Measurements from ENCODE around the gene DPY30.

DNA sequence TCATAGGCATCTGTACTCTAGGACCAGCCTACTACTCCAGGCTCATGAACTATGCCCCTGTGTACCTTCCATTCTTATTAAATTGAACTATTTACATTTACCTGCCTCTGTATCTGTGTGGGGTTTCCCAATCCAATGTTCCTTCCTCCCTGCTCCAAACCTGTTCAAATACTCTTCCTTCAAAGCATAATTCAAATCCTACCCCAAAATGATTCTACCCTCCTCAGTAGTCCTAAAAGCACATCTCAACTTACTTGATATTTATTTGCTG is 32.5 kb downstream of the DPY30 start:
- TF ChIP-seq, protein P1, sequence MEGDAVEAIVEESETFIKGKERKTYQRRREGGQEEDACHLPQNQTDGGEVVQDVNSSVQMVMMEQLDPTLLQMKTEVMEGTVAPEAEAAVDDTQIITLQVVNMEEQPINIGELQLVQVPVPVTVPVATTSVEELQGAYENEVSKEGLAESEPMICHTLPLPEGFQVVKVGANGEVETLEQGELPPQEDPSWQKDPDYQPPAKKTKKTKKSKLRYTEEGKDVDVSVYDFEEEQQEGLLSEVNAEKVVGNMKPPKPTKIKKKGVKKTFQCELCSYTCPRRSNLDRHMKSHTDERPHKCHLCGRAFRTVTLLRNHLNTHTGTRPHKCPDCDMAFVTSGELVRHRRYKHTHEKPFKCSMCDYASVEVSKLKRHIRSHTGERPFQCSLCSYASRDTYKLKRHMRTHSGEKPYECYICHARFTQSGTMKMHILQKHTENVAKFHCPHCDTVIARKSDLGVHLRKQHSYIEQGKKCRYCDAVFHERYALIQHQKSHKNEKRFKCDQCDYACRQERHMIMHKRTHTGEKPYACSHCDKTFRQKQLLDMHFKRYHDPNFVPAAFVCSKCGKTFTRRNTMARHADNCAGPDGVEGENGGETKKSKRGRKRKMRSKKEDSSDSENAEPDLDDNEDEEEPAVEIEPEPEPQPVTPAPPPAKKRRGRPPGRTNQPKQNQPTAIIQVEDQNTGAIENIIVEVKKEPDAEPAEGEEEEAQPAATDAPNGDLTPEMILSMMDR (optimal IDR thresholded peaks at IDR 0.05 in 1 of 3, IDR thresholded peaks at IDR 0.05 in 1 of 3, conservative IDR thresholded peaks at IDR 0.05 in 1 of 3; ENCODE audit: extremely low read depth in 1 of 3, insufficient read depth in 2 of 3, low read length in 3 of 3) = no peak
- TF ChIP-seq EZH2 (IDR thresholded peaks at IDR 0.05; ENCODE audit: low read length) = no peak
